Measurements from ENCODE around the gene APCDD1L. TPM values are rescaled to one million over a fixed set of nuclear protein-coding genes. Genes with fewer than 3 reads are reported as not detected.

Gene APCDD1L
- total and polyA plus RNA-seq, 4 donors, result 0.02 to 0.74 (median 0.31) TPM

DNA sequence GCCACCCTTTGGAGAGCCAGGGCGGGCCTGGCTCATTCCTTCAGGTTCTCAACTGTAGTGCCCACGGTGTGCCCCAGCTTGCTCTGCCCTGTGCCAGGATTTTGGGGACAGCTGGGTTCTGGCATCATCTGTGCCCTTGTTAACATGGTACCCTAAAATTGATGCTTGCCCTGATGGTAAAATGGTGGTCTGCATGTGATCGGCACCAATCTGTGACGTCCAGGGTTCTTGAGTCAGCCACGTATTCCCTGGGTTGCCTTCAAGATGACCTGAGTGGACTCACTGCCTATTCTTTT is 31.2 kb upstream of the APCDD1L start:
- Histone ChIP-seq H3K27me3 (ENCODE audit: control insufficient read depth in 3 of 3, insufficient read depth in 3 of 3, low read length in 2 of 3) (peaks cover 2 to 8% (median 4%) of the 10 kb centered on the region in 3 donors), H3K4me1 (ENCODE audit: control insufficient read depth in 5 of 5, insufficient read depth in 5 of 5, low read length in 5 of 5) (peaks cover 0 to 52% (median 7%) of the 10 kb centered on the region in 5 donors), H3K27ac (ENCODE audit: low read depth in 1 of 2, low read length in 1 of 2) (no peak overlapping the region), H3K36me3 (ENCODE audit: control insufficient read depth in 4 of 4, insufficient read depth in 4 of 4, low read length in 4 of 4) (no peaks in the 10 kb centered on the region), H3K9ac (ENCODE audit: insufficient read depth in 1 of 2, low read length in 2 of 2) (no peak overlapping the region), H3K9me3 (ENCODE audit: control insufficient read depth in 4 of 4, insufficient read depth in 3 of 4, low read length in 3 of 4) (peaks cover 0 to 3% (median 0%) of the 10 kb centered on the region in 4 donors), H3K4me3 (no peak overlapping the region)
- DNase-seq, result no peak
- 87 to 90% methylated on average over 5 of the region's 5 CpGs for WGBS, 2 donors
- TF ChIP-seq, protein P1, sequence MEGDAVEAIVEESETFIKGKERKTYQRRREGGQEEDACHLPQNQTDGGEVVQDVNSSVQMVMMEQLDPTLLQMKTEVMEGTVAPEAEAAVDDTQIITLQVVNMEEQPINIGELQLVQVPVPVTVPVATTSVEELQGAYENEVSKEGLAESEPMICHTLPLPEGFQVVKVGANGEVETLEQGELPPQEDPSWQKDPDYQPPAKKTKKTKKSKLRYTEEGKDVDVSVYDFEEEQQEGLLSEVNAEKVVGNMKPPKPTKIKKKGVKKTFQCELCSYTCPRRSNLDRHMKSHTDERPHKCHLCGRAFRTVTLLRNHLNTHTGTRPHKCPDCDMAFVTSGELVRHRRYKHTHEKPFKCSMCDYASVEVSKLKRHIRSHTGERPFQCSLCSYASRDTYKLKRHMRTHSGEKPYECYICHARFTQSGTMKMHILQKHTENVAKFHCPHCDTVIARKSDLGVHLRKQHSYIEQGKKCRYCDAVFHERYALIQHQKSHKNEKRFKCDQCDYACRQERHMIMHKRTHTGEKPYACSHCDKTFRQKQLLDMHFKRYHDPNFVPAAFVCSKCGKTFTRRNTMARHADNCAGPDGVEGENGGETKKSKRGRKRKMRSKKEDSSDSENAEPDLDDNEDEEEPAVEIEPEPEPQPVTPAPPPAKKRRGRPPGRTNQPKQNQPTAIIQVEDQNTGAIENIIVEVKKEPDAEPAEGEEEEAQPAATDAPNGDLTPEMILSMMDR (IDR thresholded peaks at IDR 0.05; ENCODE audit: control extremely low read depth, extremely low read depth), result no peak
- ATAC-seq (ENCODE audit: insufficient read depth, low FRiP score), result no peak

DNA sequence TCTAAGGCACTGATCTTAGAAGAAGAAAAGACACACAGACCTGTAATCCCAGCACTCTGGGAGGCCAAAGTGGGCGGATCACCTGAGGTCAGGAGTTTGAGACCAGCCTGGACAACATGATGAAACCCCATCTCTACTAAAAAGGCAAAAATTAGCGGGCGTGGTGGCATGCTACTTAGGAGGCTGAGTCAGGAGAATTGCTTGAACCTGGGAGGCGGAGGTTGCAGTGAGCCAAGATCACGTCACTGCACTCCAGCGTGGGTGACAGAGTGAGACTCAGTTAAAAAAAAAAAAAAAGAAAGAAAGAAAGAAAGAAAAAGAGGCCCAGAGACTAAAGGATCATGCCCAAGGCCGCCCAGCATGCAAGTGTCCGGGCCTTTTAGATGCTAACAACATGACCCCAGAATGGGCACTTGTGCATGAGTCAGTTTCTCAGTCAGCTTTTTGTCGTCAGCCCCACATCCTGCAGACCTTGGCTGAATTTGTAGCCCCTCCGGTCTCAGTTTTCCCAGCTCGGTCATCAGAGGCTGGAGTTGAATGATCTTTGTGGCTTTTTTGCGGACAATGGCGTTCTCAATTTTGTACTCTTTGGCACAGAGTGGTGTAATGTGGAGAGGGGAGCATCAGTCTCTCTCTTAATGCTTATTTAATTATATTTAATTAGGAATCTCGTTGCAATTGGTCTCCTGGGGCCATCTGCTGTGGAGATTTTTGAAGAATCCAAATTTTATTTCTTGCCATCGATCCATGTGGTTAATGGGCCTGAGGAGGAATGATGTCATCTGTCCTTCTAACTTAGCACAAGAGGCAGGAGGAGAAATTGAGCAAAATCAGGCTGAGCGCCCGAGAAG is 30.6 kb upstream of the APCDD1L start:
- WGBS, 2 donors, result 87 to 88% methylated on average over 17 of the region's 17 CpGs
- peaks cover 0 to 3% (median 0%) of the 10 kb centered on the region in 4 donors for H3K9me3 ChIP-seq (ENCODE audit: control insufficient read depth in 4 of 4, insufficient read depth in 3 of 4, low read length in 3 of 4)
- H3K9ac ChIP-seq (ENCODE audit: insufficient read depth in 1 of 2, low read length in 2 of 2), result no peak overlapping the region
- peaks cover 2 to 12% (median 4%) of the 10 kb centered on the region in 3 donors for H3K27me3 ChIP-seq (ENCODE audit: control insufficient read depth in 3 of 3, insufficient read depth in 3 of 3, low read length in 2 of 3)
- TF ChIP-seq, protein P1 (IDR thresholded peaks at IDR 0.05; ENCODE audit: control extremely low read depth, extremely low read depth), result no peak
- no peak overlapping the region for H3K4me3 ChIP-seq
- H3K27ac ChIP-seq (ENCODE audit: low read depth in 1 of 2, low read length in 1 of 2), result no peak overlapping the region
- peaks cover 0 to 51% (median 7%) of the 10 kb centered on the region in 5 donors for H3K4me1 ChIP-seq (ENCODE audit: control insufficient read depth in 5 of 5, insufficient read depth in 5 of 5, low read length in 5 of 5)
- DNase-seq (no peak), ATAC-seq (ENCODE audit: insufficient read depth, low FRiP score) (no peak)
- H3K36me3 ChIP-seq (ENCODE audit: control insufficient read depth in 4 of 4, insufficient read depth in 4 of 4, low read length in 4 of 4), result no peaks in the 10 kb centered on the region

DNA sequence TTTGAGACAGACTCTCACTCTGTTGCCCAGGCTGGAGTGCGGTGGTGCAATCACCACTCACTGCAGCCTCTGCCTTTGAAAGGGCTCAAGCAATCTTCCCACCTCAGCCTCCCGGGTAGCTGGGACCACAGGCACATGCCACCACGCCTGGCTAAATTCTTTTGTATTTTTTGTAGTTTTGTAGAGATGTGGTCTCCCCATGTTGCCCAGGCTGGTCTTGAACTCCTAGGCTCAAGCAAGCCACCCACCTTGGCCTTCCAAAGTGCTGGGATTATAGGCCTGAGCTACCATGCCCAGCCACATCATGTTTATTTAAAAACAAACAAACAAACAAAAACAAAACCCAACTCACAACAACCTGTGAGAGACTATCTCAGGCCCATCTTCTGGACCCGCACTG is 29.7 kb upstream of the APCDD1L start:
- 92 to 96% methylated on average over 4 of the region's 4 CpGs for WGBS, 2 donors
- TF ChIP-seq, protein P1 (IDR thresholded peaks at IDR 0.05; ENCODE audit: control extremely low read depth, extremely low read depth), result no peak
- Histone ChIP-seq H3K27ac (ENCODE audit: low read depth in 1 of 2, low read length in 1 of 2) (no peak overlapping the region), H3K9ac (ENCODE audit: insufficient read depth in 1 of 2, low read length in 2 of 2) (no peak overlapping the region), H3K36me3 (ENCODE audit: control insufficient read depth in 4 of 4, insufficient read depth in 4 of 4, low read length in 4 of 4) (no peaks in the 10 kb centered on the region), H3K4me1 (ENCODE audit: control insufficient read depth in 5 of 5, insufficient read depth in 5 of 5, low read length in 5 of 5) (peaks cover 0 to 42% (median 7%) of the 10 kb centered on the region in 5 donors), H3K4me3 (no peak overlapping the region), H3K9me3 (ENCODE audit: control insufficient read depth in 4 of 4, insufficient read depth in 3 of 4, low read length in 3 of 4) (peaks cover 0 to 3% (median 0%) of the 10 kb centered on the region in 4 donors), H3K27me3 (ENCODE audit: control insufficient read depth in 3 of 3, insufficient read depth in 3 of 3, low read length in 2 of 3) (peaks cover 2 to 12% (median 4%) of the 10 kb centered on the region in 3 donors)
- no peak for DNase-seq
- ATAC-seq (ENCODE audit: insufficient read depth, low FRiP score), result no peak

Measured in lung (tissue), 12 donors.